Stomach (tissue), 4 donors: ENCODE data around the gene SLC25A42.

ENCODE experiments used
- EP300 ChIP-seq: sonication (generic); formaldehyde crosslinking; IDR thresholded peaks from one replicate; pipeline ENCODE4 v1.6.1; 2017; ENCODE audit warnings: antibody characterized with exemption
- POLR2A ChIP-seq, 4 donors: fragments of 450-650 bp; IDR thresholded peaks; one replicate each; pipeline ENCODE4 v1.6.1; 2016; ENCODE audit warnings: antibody characterized with exemption in 4 of 4, control low read depth in 2 of 4, mild to moderate bottlenecking in 1 of 4, moderate library complexity in 1 of 4
- TF ChIP-seq, protein P1 (sequence below), 7 experiments: fragments of 450-650 bp in 4 of 7; fragments of 200-600 bp in 3 of 7; sonication (generic) in 3 of 7; IDR thresholded peaks; one replicate each; pipeline ENCODE4 v1.5.1; 2016 to 2019; ENCODE audit warnings: antibody characterized with exemption in 7 of 7, control low read depth in 2 of 7, mild to moderate bottlenecking in 1 of 7

- TF ChIP-seq, protein P1, sequence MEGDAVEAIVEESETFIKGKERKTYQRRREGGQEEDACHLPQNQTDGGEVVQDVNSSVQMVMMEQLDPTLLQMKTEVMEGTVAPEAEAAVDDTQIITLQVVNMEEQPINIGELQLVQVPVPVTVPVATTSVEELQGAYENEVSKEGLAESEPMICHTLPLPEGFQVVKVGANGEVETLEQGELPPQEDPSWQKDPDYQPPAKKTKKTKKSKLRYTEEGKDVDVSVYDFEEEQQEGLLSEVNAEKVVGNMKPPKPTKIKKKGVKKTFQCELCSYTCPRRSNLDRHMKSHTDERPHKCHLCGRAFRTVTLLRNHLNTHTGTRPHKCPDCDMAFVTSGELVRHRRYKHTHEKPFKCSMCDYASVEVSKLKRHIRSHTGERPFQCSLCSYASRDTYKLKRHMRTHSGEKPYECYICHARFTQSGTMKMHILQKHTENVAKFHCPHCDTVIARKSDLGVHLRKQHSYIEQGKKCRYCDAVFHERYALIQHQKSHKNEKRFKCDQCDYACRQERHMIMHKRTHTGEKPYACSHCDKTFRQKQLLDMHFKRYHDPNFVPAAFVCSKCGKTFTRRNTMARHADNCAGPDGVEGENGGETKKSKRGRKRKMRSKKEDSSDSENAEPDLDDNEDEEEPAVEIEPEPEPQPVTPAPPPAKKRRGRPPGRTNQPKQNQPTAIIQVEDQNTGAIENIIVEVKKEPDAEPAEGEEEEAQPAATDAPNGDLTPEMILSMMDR (IDR thresholded peaks at IDR 0.05), result no peak
- no peak for TF ChIP-seq EP300
- TF ChIP-seq POLR2A (IDR thresholded peaks at IDR 0.05), result no peak
Observed at GRCh38 chr19:19131989-19132388, 68.2 kb downstream of the SLC25A42 start.
